ENCODE data around the gene SORL1. TPM values are rescaled to one million over a fixed set of nuclear protein-coding genes. Genes with fewer than 3 reads are reported as not detected.
A peak's percentile ranks its signal among the peaks of the same experiment; 100 is the strongest.

The SORL1 gene
- polyA plus RNA-seq, 3 donors: 52.5 to 61.9 (median 59.4) TPM

GRCh38 chr11:121591405-121592033 lies 139.4 kb downstream of the SORL1 start:
- Mint-ChIP-seq H3K4me3 (no peak overlapping the region), H3K27me3 (ENCODE audit: low read depth in 3 of 3) (peaks cover 0 to 3% (median 0%) of the 10 kb centered on the region in 3 donors), H3K9me3 (no peaks in the 10 kb centered on the region), H3K36me3 (peaks cover 95 to 98% of the 10 kb centered on the region in 2 donors), H3K27ac (peak overlapping the region in 6 of 7 donors; percentile 62 to 98 (median 96)), H3K4me1 (peaks cover 38% of the 10 kb centered on the region)
- no peak overlapping the region for H3K4me3 ChIP-seq (replicated peaks in 1 of 3; ENCODE audit: low read depth in 2 of 3, low read length in 3 of 3)
- 0% methylated on average over 1 of the region's 3 CpGs for WGBS (ENCODE audit: insufficient coverage)
- intact Hi-C loops (cut with micrococcal nuclease): loop anchor here (2.0 to 5.0 kb wide), 5 partner anchors 17 to 344 kb away; no protein-coding TSS in a partner anchor
- peak; percentile 79 for TF ChIP-seq CTCF (IDR thresholded peaks at IDR 0.05)
- H3K27me3 ChIP-seq (ENCODE audit: control insufficient read depth in 2 of 2, insufficient read depth in 2 of 2, low read length in 2 of 2): no peaks in the 10 kb centered on the region
- H2AFZ ChIP-seq (ENCODE audit: insufficient read depth, low read depth, low read length, poor library complexity, severe bottlenecking): no peak overlapping the region
- peaks cover 88% of the 10 kb centered on the region for H4K20me1 ChIP-seq (ENCODE audit: insufficient read depth, low read length)
- peak; percentile 73 to 85 (median 77) for DNase-seq
- H3K27ac ChIP-seq (ENCODE audit: low read depth in 1 of 2, low read length in 2 of 2): peak overlapping the region in 1 of 2 donors; percentile 93
- peaks cover 38 to 40% of the 10 kb centered on the region in 2 donors for H3K4me1 ChIP-seq (ENCODE audit: control insufficient read depth in 1 of 2, insufficient read depth in 2 of 2, low read length in 2 of 2)
- H3K9ac ChIP-seq (ENCODE audit: insufficient read depth, low read length, poor library complexity, severe bottlenecking): no peak overlapping the region
- H3K36me3 ChIP-seq (replicated peaks in 1 of 2; ENCODE audit: control insufficient read depth in 1 of 2, insufficient read depth in 2 of 2, low read length in 2 of 2): peaks cover 84 to 98% of the 10 kb centered on the region in 2 donors
- no peak overlapping the region for H3K4me2 ChIP-seq (replicated peaks; ENCODE audit: extremely low read depth, low read length, poor library complexity, severe bottlenecking)
- H3K79me2 ChIP-seq (ENCODE audit: insufficient read depth, low read length): peaks cover 5% of the 10 kb centered on the region
- H3K9me3 ChIP-seq (replicated peaks in 1 of 2; ENCODE audit: control insufficient read depth in 1 of 2, insufficient read depth in 1 of 2, low read length in 2 of 2): no peaks in the 10 kb centered on the region

- Histone ChIP-seq H3K4me2 (replicated peaks; ENCODE audit: extremely low read depth, low read length, poor library complexity, severe bottlenecking) (no peak overlapping the region), H3K4me3 (replicated peaks in 1 of 3; ENCODE audit: low read depth in 2 of 3, low read length in 3 of 3) (no peak overlapping the region), H2AFZ (ENCODE audit: insufficient read depth, low read depth, low read length, poor library complexity, severe bottlenecking) (no peak overlapping the region), H3K79me2 (ENCODE audit: insufficient read depth, low read length) (peaks cover 5% of the 10 kb centered on the region), H4K20me1 (ENCODE audit: insufficient read depth, low read length) (peaks cover 96% of the 10 kb centered on the region), H3K4me1 (ENCODE audit: control insufficient read depth in 1 of 2, insufficient read depth in 2 of 2, low read length in 2 of 2) (peaks cover 37 to 38% of the 10 kb centered on the region in 2 donors), H3K36me3 (replicated peaks in 1 of 2; ENCODE audit: control insufficient read depth in 1 of 2, insufficient read depth in 2 of 2, low read length in 2 of 2) (peaks cover 85 to 98% of the 10 kb centered on the region in 2 donors), H3K9me3 (replicated peaks in 1 of 2; ENCODE audit: control insufficient read depth in 1 of 2, insufficient read depth in 1 of 2, low read length in 2 of 2) (no peaks in the 10 kb centered on the region), H3K9ac (ENCODE audit: insufficient read depth, low read length, poor library complexity, severe bottlenecking) (no peak overlapping the region), H3K27ac (ENCODE audit: low read depth in 1 of 2, low read length in 2 of 2) (no peak overlapping the region), H3K27me3 (ENCODE audit: control insufficient read depth in 2 of 2, insufficient read depth in 2 of 2, low read length in 2 of 2) (no peaks in the 10 kb centered on the region)
- H3K27ac Mint-ChIP-seq: peak overlapping the region in 1 of 7 donors; percentile 62
- H3K9me3 Mint-ChIP-seq: no peaks in the 10 kb centered on the region
- TF ChIP-seq CTCF (IDR thresholded peaks at IDR 0.05): no peak
- H3K4me3 Mint-ChIP-seq: no peak overlapping the region
- WGBS (ENCODE audit: insufficient coverage): no CpG with 5 or more reads among the region's 2 CpGs
- H3K36me3 Mint-ChIP-seq: peaks cover 95 to 99% of the 10 kb centered on the region in 2 donors
- DNase-seq: no peak
- H3K4me1 Mint-ChIP-seq: peaks cover 37% of the 10 kb centered on the region
- peaks cover 0 to 3% (median 0%) of the 10 kb centered on the region in 3 donors for H3K27me3 Mint-ChIP-seq (ENCODE audit: low read depth in 3 of 3)
- intact Hi-C loops (cut with micrococcal nuclease): loop anchor here (5.0 kb wide), 3 partner anchors 35 to 345 kb away; no protein-coding TSS in a partner anchor
Measured at GRCh38 chr11:121592708-121593107, 140.6 kb downstream of the SORL1 start.

All from CD14-positive monocyte (primary cell).